ENCODE results near the gene RNF213. TPM values are rescaled to one million over a fixed set of nuclear protein-coding genes. Genes with fewer than 3 reads are reported as not detected.

Gene RNF213
- total and polyA plus RNA-seq, 12 donors: 51.1 to 182 (median 122) TPM

- peaks cover 0 to 25% of the 10 kb centered on the region in 2 donors for H3K36me3 ChIP-seq (replicated peaks in 1 of 2)
Observed at GRCh38 chr17:80225230-80225629, 35.4 kb upstream of the RNF213 start.

DNA sequence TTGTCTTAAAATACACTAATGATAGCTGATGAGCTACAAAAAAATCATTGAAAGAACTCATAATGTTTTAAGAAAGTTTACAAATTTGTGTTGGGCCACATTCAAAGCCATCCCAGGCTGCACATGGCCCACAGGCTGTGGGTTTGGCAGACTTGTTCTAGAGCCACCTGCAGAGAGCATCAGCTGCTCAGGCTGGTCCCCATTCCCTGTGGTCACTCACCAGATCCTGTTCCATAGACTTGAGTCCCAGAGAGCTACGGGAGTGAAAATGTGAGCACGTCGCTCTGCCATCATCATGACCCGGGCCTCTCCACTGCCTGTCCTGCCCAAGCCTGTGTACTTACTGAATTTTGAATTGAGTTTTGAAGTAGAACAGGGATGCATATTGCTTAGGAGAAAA is 33.5 kb upstream of the RNF213 start:
- peaks cover 0 to 5% (median 0%) of the 10 kb centered on the region in 3 donors for H3K9me3 ChIP-seq (replicated peaks in 1 of 3)
- no peaks in the 10 kb centered on the region for H3K27me3 ChIP-seq
- TF ChIP-seq POLR2A (IDR thresholded peaks at IDR 0.05) (no peak), CTCF (IDR thresholded peaks at IDR 0.05) (no peak)
- intact Hi-C loops (cut with DNase I): no loop called here
- H3K27ac ChIP-seq: no peak overlapping the region
- H3K36me3 ChIP-seq (replicated peaks in 1 of 2): peaks cover 0 to 25% of the 10 kb centered on the region in 2 donors
- DNase-seq: no peak
- H3K4me3 ChIP-seq: no peak overlapping the region
- WGBS, 4 donors: 93 to 98% (median 95%) methylated on average over 4 of the region's 4 CpGs
- peaks cover 5 to 7% of the 10 kb centered on the region in 2 donors for H3K4me1 ChIP-seq (replicated peaks in 1 of 2)

More at GRCh38 chr17:80225230-80225629, 35.4 kb upstream of the RNF213 start:
- no peak for DNase-seq
- Histone ChIP-seq H3K27ac (no peak overlapping the region), H3K4me3 (no peak overlapping the region), H3K4me1 (replicated peaks in 1 of 2) (peaks cover 10 to 12% of the 10 kb centered on the region in 2 donors), H3K27me3 (no peaks in the 10 kb centered on the region), H3K9me3 (replicated peaks in 1 of 3) (no peaks in the 10 kb centered on the region)
- 88 to 93% (median 91%) methylated on average over 6 of the region's 6 CpGs for WGBS, 4 donors
- intact Hi-C loops (cut with DNase I): no loop called here
- TF ChIP-seq POLR2A (IDR thresholded peaks at IDR 0.05) (no peak), CTCF (IDR thresholded peaks at IDR 0.05) (no peak)

- 93 to 100% (median 95%) methylated on average over 2 to 11 of the region's 11 CpGs for WGBS, 4 donors
- intact Hi-C loops (cut with DNase I): no loop called here
- Histone ChIP-seq H3K4me1 (replicated peaks in 1 of 2) (peaks cover 5 to 7% of the 10 kb centered on the region in 2 donors), H3K9me3 (replicated peaks in 1 of 3) (peaks cover 0 to 10% (median 0%) of the 10 kb centered on the region in 3 donors), H3K36me3 (replicated peaks in 1 of 2) (peaks cover 0 to 25% of the 10 kb centered on the region in 2 donors), H3K4me3 (no peak overlapping the region), H3K27me3 (no peaks in the 10 kb centered on the region), H3K27ac (no peak overlapping the region)
- DNase-seq: peak in 1 of 7 donors; percentile 6
- no peak for TF ChIP-seq POLR2A (IDR thresholded peaks at IDR 0.05)
- TF ChIP-seq CTCF (IDR thresholded peaks at IDR 0.05): no peak
Observed at GRCh38 chr17:80227666-80228065, 33.0 kb upstream of the RNF213 start.

DNA sequence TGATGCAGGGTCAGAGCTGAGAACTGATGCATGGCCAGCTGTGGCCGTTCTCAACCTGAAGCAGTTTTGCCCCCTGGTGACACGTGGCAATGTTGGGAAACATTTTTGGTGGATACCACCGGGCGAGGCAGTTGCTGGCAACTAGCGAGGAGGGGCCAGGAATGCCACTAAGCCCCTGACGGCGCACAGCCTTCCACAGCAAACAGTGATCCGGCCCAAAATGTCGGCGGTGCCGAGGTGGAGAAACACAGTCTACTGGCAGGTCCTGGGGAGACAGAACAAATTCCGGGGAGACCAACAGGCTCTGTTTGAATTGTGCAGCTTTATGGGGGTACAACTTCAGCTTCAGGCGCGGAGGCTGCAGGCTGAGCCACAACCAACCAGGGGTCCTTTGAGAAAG is 32.2 kb upstream of the RNF213 start:
- H3K36me3 ChIP-seq (replicated peaks in 1 of 2): peaks cover 0 to 21% of the 10 kb centered on the region in 2 donors
- intact Hi-C loops (cut with DNase I): no loop called here
- no peaks in the 10 kb centered on the region for H3K27me3 ChIP-seq
- DNase-seq: peak in 1 of 7 donors; percentile 5
- peaks cover 5 to 7% of the 10 kb centered on the region in 2 donors for H3K4me1 ChIP-seq (replicated peaks in 1 of 2)
- H3K4me3 ChIP-seq: no peak overlapping the region
- 90 to 96% (median 95%) methylated on average over 12 to 14 of the region's 14 CpGs for WGBS, 4 donors
- peaks cover 0 to 11% (median 0%) of the 10 kb centered on the region in 3 donors for H3K9me3 ChIP-seq (replicated peaks in 1 of 3)
- no peak for TF ChIP-seq CTCF (IDR thresholded peaks at IDR 0.05)
- no peak for TF ChIP-seq POLR2A (IDR thresholded peaks at IDR 0.05)
- no peak overlapping the region for H3K27ac ChIP-seq

All from adrenal gland (tissue), 12 donors.